SJSA1 (cell line): ENCODE data around the gene CRYBG3. TPM values are rescaled to one million over a fixed set of nuclear protein-coding genes. Genes with fewer than 3 reads are reported as not detected.

Experiments used
- DNase-seq, 2 experiments: peaks; one replicate each; pipeline ENCODE4 v3.0.0-alpha.2; 2015 to 2020; ENCODE audit warnings: low spot score in 2 of 2, low read depth in 1 of 2
- H3K27ac ChIP-seq: fragments of 250-450 bp; sonication (Bioruptor Pico); 2 replicates; pipeline ENCODE4 v1.5.1; 2020; ENCODE audit warnings: mild to moderate bottlenecking, moderate library complexity
- H3K27me3 ChIP-seq: fragments of 250-450 bp; sonication (Bioruptor Pico); replicated peaks from 2 replicates; pipeline ENCODE4 v1.5.1; 2020; ENCODE audit warnings: mild to moderate bottlenecking, moderate library complexity
- H3K36me3 ChIP-seq: fragments of 250-450 bp; sonication (Bioruptor Pico); 2 replicates; pipeline ENCODE4 v1.5.1; 2020; ENCODE audit warnings: mild to moderate bottlenecking
- H3K4me1 ChIP-seq: fragments of 250-450 bp; sonication (Bioruptor Pico); replicated peaks from 2 replicates; pipeline ENCODE4 v1.6.1; 2021; ENCODE audit warnings: mild to moderate bottlenecking
- H3K4me3 ChIP-seq: fragments of 250-450 bp; sonication (Bioruptor Pico); 2 replicates; pipeline ENCODE4 v1.5.1; 2020; ENCODE audit warnings: mild to moderate bottlenecking
- H3K9me3 ChIP-seq: fragments of 250-450 bp; sonication (Bioruptor Pico); replicated peaks from 2 replicates; pipeline ENCODE4 v1.5.1; 2020; ENCODE audit warnings: mild to moderate bottlenecking
- total RNA-seq: library from RNA; depleted of rRNA; stranded (reverse); fragments of >200 nt; shearing (Covaris generic); gene quantifications from 2 replicates; pipeline ENCODE4 v1.2.3, GENCODE V29; 2014

The CRYBG3 gene
- total RNA-seq, 1 experiment from 2014 or later: 12.7 TPM

- H3K9me3 ChIP-seq: no peaks in the 10 kb centered on the region
- DNase-seq: no peak
- peaks cover 10% of the 10 kb centered on the region for H3K4me1 ChIP-seq
- H3K4me3 ChIP-seq: no peak overlapping the region
- H3K36me3 ChIP-seq: peaks cover 16% of the 10 kb centered on the region
- no peaks in the 10 kb centered on the region for H3K27me3 ChIP-seq
- H3K27ac ChIP-seq: no peak overlapping the region
Observed at GRCh38 chr3:97970156-97970555, 148.3 kb downstream of the CRYBG3 start.

GRCh38 chr3:97970956-97971620 is 149.3 kb downstream of the CRYBG3 start:
- peak overlapping the region; percentile 77 for H3K4me3 ChIP-seq
- H3K9me3 ChIP-seq: no peaks in the 10 kb centered on the region
- H3K27ac ChIP-seq: no peak overlapping the region
- no peaks in the 10 kb centered on the region for H3K27me3 ChIP-seq
- H3K36me3 ChIP-seq: peaks cover 10% of the 10 kb centered on the region
- peaks cover 10% of the 10 kb centered on the region for H3K4me1 ChIP-seq
- no peak for DNase-seq

- no peaks in the 10 kb centered on the region for H3K9me3 ChIP-seq
- peak; percentile 52 to 57 for DNase-seq
- peaks cover 1% of the 10 kb centered on the region for H3K36me3 ChIP-seq
- H3K4me3 ChIP-seq: peak within 1 kb of the TSS; percentile 77
- H3K4me1 ChIP-seq: peaks cover 10% of the 10 kb centered on the region
- no peak within 1 kb of the TSS for H3K27ac ChIP-seq
- no peaks in the 10 kb centered on the region for H3K27me3 ChIP-seq
Observed at GRCh38 chr3:97971679-97972567, 150.1 kb downstream of the CRYBG3 start, which contains the start of gene RIOX2. Gene RIOX2, minus strand, starts transcription at chr3:97972431. Its CDS starts 4,838 bp downstream, at chr3:97967593.

- Histone ChIP-seq H3K27me3 (no peaks in the 10 kb centered on the region), H3K9me3 (no peaks in the 10 kb centered on the region), H3K4me1 (peaks cover 10% of the 10 kb centered on the region), H3K27ac (no peak overlapping the region), H3K4me3 (no peak overlapping the region; the same call in 1 of the 2 replicates), H3K36me3 (no peaks in the 10 kb centered on the region; the same call in 1 of the 2 replicates)
- DNase-seq: no peak
Observed at GRCh38 chr3:97972976-97973375, 151.2 kb downstream of the CRYBG3 start.

- H3K36me3 ChIP-seq: no peaks in the 10 kb centered on the region; the same call in 1 of the 2 replicates
- no peaks in the 10 kb centered on the region for H3K27me3 ChIP-seq
- H3K4me1 ChIP-seq: peaks cover 10% of the 10 kb centered on the region
- H3K9me3 ChIP-seq: no peaks in the 10 kb centered on the region
- no peak overlapping the region for H3K27ac ChIP-seq
- no peak for DNase-seq
- H3K4me3 ChIP-seq: no peak overlapping the region
Observed at GRCh38 chr3:97974996-97975395, 153.2 kb downstream of the CRYBG3 start.

- no peak for DNase-seq
- H3K4me1 ChIP-seq: peaks cover 10% of the 10 kb centered on the region
- no peaks in the 10 kb centered on the region for H3K27me3 ChIP-seq
- no peak overlapping the region for H3K4me3 ChIP-seq
- H3K9me3 ChIP-seq: no peaks in the 10 kb centered on the region
- no peak overlapping the region for H3K27ac ChIP-seq
- no peaks in the 10 kb centered on the region; the same call in 1 of the 2 replicates for H3K36me3 ChIP-seq
Observed at GRCh38 chr3:97975466-97975865, 153.7 kb downstream of the CRYBG3 start.

- Histone ChIP-seq H3K9me3 (no peaks in the 10 kb centered on the region), H3K4me1 (peaks cover 11% of the 10 kb centered on the region), H3K36me3 (no peaks in the 10 kb centered on the region), H3K27ac (no peak overlapping the region), H3K27me3 (no peaks in the 10 kb centered on the region), H3K4me3 (no peak overlapping the region)
- DNase-seq: no peak
Observed at GRCh38 chr3:97979610-97980009, 157.8 kb downstream of the CRYBG3 start.

GRCh38 chr3:97981886-97982285 is 160.1 kb downstream of the CRYBG3 start:
- Histone ChIP-seq H3K27ac (no peak overlapping the region), H3K4me3 (no peak overlapping the region), H3K27me3 (no peaks in the 10 kb centered on the region), H3K36me3 (no peaks in the 10 kb centered on the region), H3K4me1 (peaks cover 11% of the 10 kb centered on the region), H3K9me3 (no peaks in the 10 kb centered on the region)
- no peak for DNase-seq

GRCh38 chr3:97983933-97984491 is 162.2 kb downstream of the CRYBG3 start:
- no peak for DNase-seq
- peaks cover 11% of the 10 kb centered on the region for H3K4me1 ChIP-seq
- no peaks in the 10 kb centered on the region for H3K36me3 ChIP-seq
- no peak overlapping the region for H3K27ac ChIP-seq
- H3K4me3 ChIP-seq: no peak overlapping the region
- no peaks in the 10 kb centered on the region for H3K9me3 ChIP-seq
- H3K27me3 ChIP-seq: no peaks in the 10 kb centered on the region

GRCh38 chr3:97987306-97987705 is 165.5 kb downstream of the CRYBG3 start:
- H3K27ac ChIP-seq: no peak overlapping the region
- no peak for DNase-seq
- H3K4me3 ChIP-seq: no peak overlapping the region
- peaks cover 1% of the 10 kb centered on the region; the same call in 1 of the 2 replicates for H3K4me1 ChIP-seq
- H3K9me3 ChIP-seq: no peaks in the 10 kb centered on the region
- H3K36me3 ChIP-seq: no peaks in the 10 kb centered on the region
- no peaks in the 10 kb centered on the region for H3K27me3 ChIP-seq

GRCh38 chr3:97988784-97989568 is 167.2 kb downstream of the CRYBG3 start:
- no peak for DNase-seq
- H3K9me3 ChIP-seq: no peaks in the 10 kb centered on the region
- no peak overlapping the region for H3K4me3 ChIP-seq
- no peaks in the 10 kb centered on the region for H3K4me1 ChIP-seq
- H3K36me3 ChIP-seq: no peaks in the 10 kb centered on the region
- H3K27ac ChIP-seq: no peak overlapping the region
- H3K27me3 ChIP-seq: no peaks in the 10 kb centered on the region

- H3K4me1 ChIP-seq: no peaks in the 10 kb centered on the region
- no peaks in the 10 kb centered on the region for H3K9me3 ChIP-seq
- DNase-seq: no peak
- H3K27ac ChIP-seq: no peak overlapping the region
- no peak overlapping the region for H3K4me3 ChIP-seq
- no peaks in the 10 kb centered on the region for H3K36me3 ChIP-seq
- H3K27me3 ChIP-seq: no peaks in the 10 kb centered on the region
Observed at GRCh38 chr3:97990624-97991292, 168.9 kb downstream of the CRYBG3 start.

- H3K36me3 ChIP-seq: no peaks in the 10 kb centered on the region
- H3K4me3 ChIP-seq: no peak overlapping the region
- no peaks in the 10 kb centered on the region for H3K4me1 ChIP-seq
- no peak overlapping the region for H3K27ac ChIP-seq
- H3K27me3 ChIP-seq: no peaks in the 10 kb centered on the region
- DNase-seq: no peak
- H3K9me3 ChIP-seq: no peaks in the 10 kb centered on the region
Observed at GRCh38 chr3:97991293-97991682, 169.5 kb downstream of the CRYBG3 start.
